A549 (cell line): ENCODE data around the gene COMTD1. TPM values are rescaled to one million over a fixed set of nuclear protein-coding genes. Genes with fewer than 3 reads are reported as not detected.
A peak's percentile ranks its signal among the peaks of the same experiment; 100 is the strongest.

Experiments
- ATAC-seq, 2 experiments: fragments of 200-7000 bp in 1 of 2; fragments of >200 bp in 1 of 2; cut with Nextera tagmentation in 1 of 2; cut with Tn5 transposase in 1 of 2; 3 replicates each; pipeline versions ENCODE4 v1.8.0 to v1.9.1; 2018 to 2020; ENCODE audit warnings: mild to moderate bottlenecking in 1 of 2, moderate library complexity in 1 of 2
- CTCF ChIA-PET: fragments of 300-600 bp; sonication (Branson Sonifier 250); formaldehyde crosslinking; extraction: SDS; loops from one replicate; lab custom pipeline; 2021; ENCODE audit warnings: antibody characterized with exemption, inconsistent platforms; lab: Yijun Ruan, JAX
- POLR2A ChIA-PET: fragments of 350-600 bp; formaldehyde crosslinking; extraction: SDS; loops from one replicate; lab custom pipeline; 2021; ENCODE audit warnings: antibody characterized with exemption, inconsistent platforms; lab: Yijun Ruan, JAX
- DNase-seq, 2 experiments: peaks; one replicate each; pipeline versions ENCODE4 v3.0.0 to v3.0.0-alpha.2; 2011 to 2016; ENCODE audit warnings: low read depth in 1 of 2, low spot score in 1 of 2
- FAIRE-seq: peaks from 2 replicates; lab custom pipeline; 2011; peaks lifted over from hg19 to GRCh38; lab: Jason Lieb, UNC
- H3K27ac ChIP-seq, 2 experiments: fragments of >200 bp; sonication (Bioruptor Twin); formaldehyde crosslinking; 3 replicates each; pipeline ENCODE4 v1.5.1; 2016 to 2017
- H3K4me1 ChIP-seq: fragments of >200 bp; sonication (Bioruptor Twin); formaldehyde crosslinking; 3 replicates; pipeline ENCODE4 v1.6.1; 2016
- H3K4me2 ChIP-seq: fragments of >200 bp; sonication (Bioruptor Twin); formaldehyde crosslinking; 3 replicates; pipeline ENCODE4 v1.6.1; 2016
- H3K4me3 ChIP-seq: fragments of >200 bp; sonication (Bioruptor Twin); formaldehyde crosslinking; 3 replicates; pipeline ENCODE4 v1.5.1; 2016
- H3K9me3 ChIP-seq: fragments of >200 bp; sonication (Bioruptor Twin); formaldehyde crosslinking; 3 replicates; pipeline ENCODE4 v1.6.1; 2016
- BHLHE40 ChIP-seq: IDR thresholded peaks from 2 replicates; pipeline ENCODE4 v1.6.1; 2012; ENCODE audit warnings: low read depth, low read length, inconsistent platforms
- CHD4 ChIP-seq: fragments of 200-600 bp; sonication (generic); IDR thresholded peaks from 2 replicates; pipeline ENCODE4 v1.6.1; 2016; ENCODE audit warnings: antibody characterized with exemption, mild to moderate bottlenecking, borderline replicate concordance
- E2F6 ChIP-seq: IDR thresholded peaks from 2 replicates; pipeline ENCODE4 v1.6.1; 2012; ENCODE audit warnings: low read depth, borderline replicate concordance
- ESRRA ChIP-seq: fragments of 150-350 bp; IDR thresholded peaks from 2 replicates; pipeline ENCODE4 v1.6.1; 2014; ENCODE audit warnings: mild to moderate bottlenecking, low read length, borderline replicate concordance
- HEYL ChIP-seq: fragments of 250-450 bp; sonication (Bioruptor Pico); IDR thresholded peaks from 2 replicates; pipeline ENCODE4 v1.8.0; 2021; ENCODE audit warnings: mild to moderate bottlenecking, moderate library complexity
- HOXB5 ChIP-seq: fragments of 250-450 bp; sonication (Bioruptor Pico); IDR thresholded peaks from 2 replicates; pipeline ENCODE4 v1.5.0; 2020; ENCODE audit warnings: mild to moderate bottlenecking, moderate library complexity
- JUN ChIP-seq, 2 experiments: fragments of >200 bp; sonication (Bioruptor Twin); formaldehyde crosslinking; IDR thresholded peaks; 2 replicates in 1 of 2; 3 replicates in 1 of 2; pipeline ENCODE4 v1.6.1; 2016 to 2017
- KDM5A ChIP-seq: fragments of 200-600 bp; sonication (generic); IDR thresholded peaks from 2 replicates; pipeline ENCODE4 v1.6.1; 2016; ENCODE audit warnings: antibody characterized with exemption, mild to moderate bottlenecking
- MAX ChIP-seq: IDR thresholded peaks from 2 replicates; pipeline ENCODE4 v1.6.1; 2012
- MYC ChIP-seq: IDR thresholded peaks from 2 replicates; pipeline ENCODE4 v1.6.1; 2012; ENCODE audit warnings: mild to moderate bottlenecking, inconsistent platforms, low read length, improper control_type of control experiment, borderline replicate concordance
- RAD21 ChIP-seq, 2 experiments: fragments of >200 bp in 1 of 2; sonication (Bioruptor Twin) in 1 of 2; formaldehyde crosslinking in 1 of 2; IDR thresholded peaks in 1 of 2; conservative IDR thresholded peaks in 1 of 2; 2 replicates in 1 of 2; 3 replicates in 1 of 2; pipeline ENCODE4 v1.6.1; 2012 to 2018; ENCODE audit warnings: inconsistent platforms in 1 of 2
- RNF2 ChIP-seq: fragments of 200-600 bp; sonication (generic); IDR thresholded peaks from 2 replicates; pipeline ENCODE4 v1.6.1; 2016; ENCODE audit warnings: low read depth, mild to moderate bottlenecking, antibody characterized with exemption, moderate library complexity, borderline replicate concordance
- SMC3 ChIP-seq: fragments of >200 bp; sonication (Bioruptor Twin); formaldehyde crosslinking; IDR thresholded peaks from 3 replicates; pipeline ENCODE4 v1.6.1; 2018; ENCODE audit warnings: inconsistent platforms
- TFCP2L1 ChIP-seq: fragments of 250-450 bp; sonication (Bioruptor Pico); IDR thresholded peaks from 2 replicates; pipeline ENCODE4 v1.5.0; 2021; ENCODE audit warnings: mild to moderate bottlenecking
- TP53 ChIP-seq: fragments of 250-450 bp; sonication (Bioruptor Pico); IDR thresholded peaks from 2 replicates; pipeline ENCODE4 v1.5.0; 2021; ENCODE audit warnings: mild to moderate bottlenecking, moderate library complexity
- USF2 ChIP-seq: fragments of 450-650 bp; IDR thresholded peaks from 2 replicates; pipeline ENCODE4 v1.6.1; 2014; ENCODE audit warnings: antibody characterized with exemption
- ZSCAN20 ChIP-seq: fragments of 250-450 bp; sonication (Bioruptor Pico); IDR thresholded peaks from 2 replicates; pipeline ENCODE4 v1.8.0; 2022; ENCODE audit warnings: mild to moderate bottlenecking, moderate library complexity
- WGBS: methylation state at CpG from one replicate; pipeline ENCODE4 v1.1.6; 2017; ENCODE audit errors: missing lambda C conversion rate; 5-methylcytosine and 5-hydroxymethylcytosine counted together
- polyA minus RNA-seq: library from RNA; depleted of rRNA, polyadenylated mRNA; stranded (reverse); fragments of >200 nt; gene quantifications from 2 replicates; pipeline ENCODE4 v1.2.3, GENCODE V29; 2011; rRNA and poly(A)+ RNA removed
- polyA plus RNA-seq, 4 experiments: library from polyadenylated mRNA; depleted of rRNA in 3 of 4; stranded (reverse); fragments of >200 nt; fragmentation: RNase III in 1 of 4; extraction: RNeasy Plus Mini Kit Qiagen cat#74134 plus additional on column Dnase treatment in 1 of 4; gene quantifications; 2 replicates in 3 of 4; 3 replicates in 1 of 4; pipeline ENCODE4 v1.2.3, GENCODE V29; 2011 to 2017
- TF ChIP-seq, protein P1 (sequence below): fragments of >200 bp; sonication (Bioruptor Twin); formaldehyde crosslinking; IDR thresholded peaks from 3 replicates; pipeline ENCODE4 v1.6.1; 2016
- TF ChIP-seq, protein P2 (sequence below): fragments of >200 bp; sonication (Bioruptor Twin); formaldehyde crosslinking; IDR thresholded peaks from 3 replicates; pipeline ENCODE4 v1.5.1; 2016

The COMTD1 gene
- 9.5 and 9.8 TPM in 2 replicates for polyA plus RNA-seq (2011; rRNA removed)
- 57.8 and 74.6 TPM in 2 replicates for polyA plus RNA-seq (2012; cell fraction: cytosol; rRNA removed)
- polyA plus RNA-seq (2012; cell fraction: nucleus; rRNA removed): 174 and 265 TPM in 2 replicates
- 31.3 to 35.3 TPM (median 34.2 TPM) in 3 replicates for polyA plus RNA-seq (2017; fragmentation: RNase III; extraction: RNeasy Plus Mini Kit Qiagen cat#74134 plus additional on column Dnase treatment)
- polyA minus RNA-seq: 2.1 and 3.2 TPM in 2 replicates

DNA sequence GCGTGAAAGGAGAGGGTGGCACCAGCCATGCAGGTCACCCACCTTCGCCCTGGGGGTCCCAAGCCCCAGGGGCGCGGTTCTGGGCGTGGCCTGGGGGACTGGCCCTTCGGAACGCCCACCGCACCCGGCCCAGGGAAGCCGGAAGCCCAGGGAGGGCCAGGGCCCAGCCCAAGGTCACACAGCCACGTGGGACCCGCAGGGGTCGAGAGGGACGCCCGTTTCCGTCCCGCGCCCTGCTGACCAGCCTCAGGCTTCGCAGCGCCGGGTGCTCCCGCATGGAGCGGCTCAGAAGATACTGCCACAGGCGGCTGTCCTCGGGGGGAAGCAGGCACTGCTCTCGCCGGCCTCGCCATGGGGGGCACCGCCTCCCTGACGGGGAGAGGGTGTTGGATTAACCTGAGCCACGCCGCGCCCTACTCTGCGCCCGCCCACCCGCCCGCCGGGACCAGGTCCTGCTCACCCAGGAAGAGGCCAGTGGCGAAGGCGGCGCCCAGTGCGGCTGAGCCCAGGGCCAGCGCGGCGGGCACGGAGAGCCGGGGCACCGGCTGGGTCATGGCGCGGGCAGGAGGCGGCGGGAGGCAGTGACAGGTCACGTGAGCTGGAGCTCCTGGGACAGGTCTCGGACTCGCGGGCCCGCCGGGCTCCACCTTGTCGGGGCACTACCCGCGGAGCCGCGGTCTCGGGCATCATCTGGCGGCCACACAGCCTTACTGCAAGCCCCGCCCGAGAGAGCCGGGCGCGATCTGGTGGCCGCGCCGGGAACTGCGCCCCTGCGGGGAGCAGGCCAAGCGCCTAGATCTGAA lies at the start of gene COMTD1:
COMTD1 (minus strand) TSS at position 583 of the 803 bp plus-strand sequence; CDS start at position 554, 29 bp downstream.
- peaks cover 18% of the 10 kb centered on the region for H3K4me1 ChIP-seq
- ATAC-seq: peak; percentile 63 to 78
- peak; percentile 95 to 96 for DNase-seq
- peak within 1 kb of the TSS; percentile 99 for H3K4me2 ChIP-seq
- peak within 1 kb of the TSS; percentile 92 to 98 for H3K27ac ChIP-seq
- no peaks in the 10 kb centered on the region for H3K9me3 ChIP-seq
- WGBS: 0% methylated on average over 20 of the region's 76 CpGs
- ChIA-PET CTCF (interaction anchor here (0.6 to 22.8 kb wide), 60 partner anchors 11 to 1080 kb away, joined by 3 to 479 read pairs (median 4); partner anchors contain the start of genes SAMD8 and VDAC2), POLR2A (interaction anchor here (0.6 to 2.5 kb wide), 2 partner anchors 25 to 180 kb away, joined by 3 to 12 read pairs; partner anchors contain the start of gene VDAC2)
- peak within 1 kb of the TSS; percentile 78 for H3K4me3 ChIP-seq
- FAIRE-seq: no peak
- peak; percentile 95 to 100 for TF ChIP-seq RAD21 (conservative IDR thresholded peaks at IDR 0.05 in 1 of 2, IDR thresholded peaks at IDR 0.05 in 1 of 2)
- TF ChIP-seq KDM5A: no peak
- TF ChIP-seq HOXB5: 0 out of 2 replicates have a peak, but pooled peaks have one; percentile 52
- peak; percentile 82 for TF ChIP-seq E2F6
- TF ChIP-seq, protein P1, sequence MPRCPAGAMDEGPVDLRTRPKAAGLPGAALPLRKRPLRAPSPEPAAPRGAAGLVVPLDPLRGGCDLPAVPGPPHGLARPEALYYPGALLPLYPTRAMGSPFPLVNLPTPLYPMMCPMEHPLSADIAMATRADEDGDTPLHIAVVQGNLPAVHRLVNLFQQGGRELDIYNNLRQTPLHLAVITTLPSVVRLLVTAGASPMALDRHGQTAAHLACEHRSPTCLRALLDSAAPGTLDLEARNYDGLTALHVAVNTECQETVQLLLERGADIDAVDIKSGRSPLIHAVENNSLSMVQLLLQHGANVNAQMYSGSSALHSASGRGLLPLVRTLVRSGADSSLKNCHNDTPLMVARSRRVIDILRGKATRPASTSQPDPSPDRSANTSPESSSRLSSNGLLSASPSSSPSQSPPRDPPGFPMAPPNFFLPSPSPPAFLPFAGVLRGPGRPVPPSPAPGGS: 0 out of 3 replicates have a peak, but pooled peaks have one; percentile 26
- TF ChIP-seq HEYL (CRISPR knock-in tag): no peak
- peak; percentile 96 for TF ChIP-seq MAX
- peak; percentile 99 for TF ChIP-seq SMC3
- TF ChIP-seq TFCP2L1: peak; percentile 49; the same call in 1 of the 2 replicates
- no peak for TF ChIP-seq CHD4
- TF ChIP-seq JUN (IDR thresholded peaks at IDR 0.05): peak; percentile 35 to 61; a peak in 2 of 5 replicates
- TF ChIP-seq BHLHE40: peak; percentile 38; the same call in 1 of the 2 replicates
- TF ChIP-seq TP53: no peak
- TF ChIP-seq, protein P2, sequence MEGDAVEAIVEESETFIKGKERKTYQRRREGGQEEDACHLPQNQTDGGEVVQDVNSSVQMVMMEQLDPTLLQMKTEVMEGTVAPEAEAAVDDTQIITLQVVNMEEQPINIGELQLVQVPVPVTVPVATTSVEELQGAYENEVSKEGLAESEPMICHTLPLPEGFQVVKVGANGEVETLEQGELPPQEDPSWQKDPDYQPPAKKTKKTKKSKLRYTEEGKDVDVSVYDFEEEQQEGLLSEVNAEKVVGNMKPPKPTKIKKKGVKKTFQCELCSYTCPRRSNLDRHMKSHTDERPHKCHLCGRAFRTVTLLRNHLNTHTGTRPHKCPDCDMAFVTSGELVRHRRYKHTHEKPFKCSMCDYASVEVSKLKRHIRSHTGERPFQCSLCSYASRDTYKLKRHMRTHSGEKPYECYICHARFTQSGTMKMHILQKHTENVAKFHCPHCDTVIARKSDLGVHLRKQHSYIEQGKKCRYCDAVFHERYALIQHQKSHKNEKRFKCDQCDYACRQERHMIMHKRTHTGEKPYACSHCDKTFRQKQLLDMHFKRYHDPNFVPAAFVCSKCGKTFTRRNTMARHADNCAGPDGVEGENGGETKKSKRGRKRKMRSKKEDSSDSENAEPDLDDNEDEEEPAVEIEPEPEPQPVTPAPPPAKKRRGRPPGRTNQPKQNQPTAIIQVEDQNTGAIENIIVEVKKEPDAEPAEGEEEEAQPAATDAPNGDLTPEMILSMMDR: peak; percentile 100
- no peak for TF ChIP-seq ZSCAN20 (CRISPR knock-in tag)
- TF ChIP-seq ESRRA: peak; percentile 86
- TF ChIP-seq MYC: peak; percentile 73; the same call in 1 of the 2 replicates
- TF ChIP-seq USF2: peak; percentile 90
- peak; percentile 56; the same call in 1 of the 2 replicates for TF ChIP-seq RNF2
